Esophagus squamous epithelium (tissue), 5 donors: ENCODE results near the gene TRIM41. TPM values are rescaled to one million over a fixed set of nuclear protein-coding genes. Genes with fewer than 3 reads are reported as not detected.

Source experiments
- DNase-seq: peaks from one replicate; lab custom pipeline; 2025; lab: John Stamatoyannopoulos, UW
- H3K27ac ChIP-seq, 4 donors: fragments of 200-600 bp; sonication (generic); one replicate each; pipeline ENCODE4 v1.5.1; 2016 to 2019; ENCODE audit warnings: mild to moderate bottlenecking in 1 of 4
- H3K27me3 ChIP-seq, 4 donors: fragments of 200-600 bp; sonication (generic); 1 replicate in 3 of 4; 2 replicates in 1 of 4; pipeline versions ENCODE4 v1.5.1 to v1.6.0; 2017 to 2021; ENCODE audit warnings: antibody characterized with exemption in 1 of 4
- H3K36me3 ChIP-seq, 3 donors: fragments of 200-600 bp; sonication (generic); one replicate each; pipeline ENCODE4 v1.5.1; 2016 to 2019
- H3K4me1 ChIP-seq, 3 donors: fragments of 200-600 bp; sonication (generic); one replicate each; pipeline ENCODE4 v1.5.1; 2017 to 2019
- H3K4me3 ChIP-seq, 4 donors: fragments of 200-600 bp; sonication (generic); 1 replicate in 3 of 4; 2 replicates in 1 of 4; pipeline ENCODE4 v1.5.1; 2016 to 2019; ENCODE audit warnings: mild to moderate bottlenecking in 2 of 4, moderate library complexity in 1 of 4
- H3K9me3 ChIP-seq, 3 donors: fragments of 200-600 bp; sonication (generic); one replicate each; pipeline ENCODE4 v1.5.1; 2016 to 2019
- POLR2A ChIP-seq, 4 donors: fragments of 450-650 bp; IDR thresholded peaks; one replicate each; pipeline ENCODE4 v1.6.1; 2017; ENCODE audit warnings: antibody characterized with exemption in 4 of 4, mild to moderate bottlenecking in 4 of 4, moderate library complexity in 3 of 4
- WGBS, 2 donors: methylation state at CpG; one replicate each; pipeline ENCODE4 v1.1.5; 2018; 5-methylcytosine and 5-hydroxymethylcytosine counted together
- intact Hi-C: fragments of 100-400 bp; cut with DNase I; formaldehyde crosslinking; loops from one replicate; pipeline ENCODE4 v1.15.0; 2022
- total RNA-seq, 4 donors: library from RNA; depleted of rRNA; stranded (reverse); fragments of >200 nt; gene quantifications; one replicate each; pipeline ENCODE4 v1.1.0, GENCODE V29; 2016
- TF ChIP-seq, protein P1 (sequence below), 6 experiments: fragments of 450-650 bp in 4 of 6; fragments of 200-600 bp in 2 of 6; sonication (generic) in 2 of 6; IDR thresholded peaks; one replicate each; pipeline ENCODE4 v1.5.1; 2016 to 2019; ENCODE audit warnings: antibody characterized with exemption in 6 of 6, mild to moderate bottlenecking in 4 of 6, moderate library complexity in 4 of 6
- donor health status: DM: yes; HTN: yes; CAD: no.

Gene TRIM41
- total RNA-seq, 4 donors from 2014 or later: 12.0 to 22.1 (median 13.8) TPM

DNA sequence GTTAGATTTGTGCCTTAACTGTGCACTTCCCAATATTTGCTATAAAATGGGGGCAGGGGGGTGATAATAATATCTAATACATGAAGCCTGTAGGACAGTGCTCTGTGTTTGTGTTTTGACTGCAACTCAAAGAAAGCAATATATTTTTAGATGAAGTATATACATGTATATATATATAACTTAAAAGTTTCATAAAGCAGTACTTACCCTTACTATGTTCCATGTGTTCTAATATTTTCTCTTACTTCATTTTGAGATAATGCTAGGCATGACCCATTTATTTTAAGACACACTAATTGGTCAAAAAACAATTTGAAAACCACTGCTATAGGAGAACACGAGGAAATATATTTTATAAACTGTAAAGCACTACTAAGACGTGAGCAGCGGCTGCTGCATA is 35.5 kb downstream of the TRIM41 start:
- TF ChIP-seq POLR2A (IDR thresholded peaks at IDR 0.05): no peak
- TF ChIP-seq, protein P1, sequence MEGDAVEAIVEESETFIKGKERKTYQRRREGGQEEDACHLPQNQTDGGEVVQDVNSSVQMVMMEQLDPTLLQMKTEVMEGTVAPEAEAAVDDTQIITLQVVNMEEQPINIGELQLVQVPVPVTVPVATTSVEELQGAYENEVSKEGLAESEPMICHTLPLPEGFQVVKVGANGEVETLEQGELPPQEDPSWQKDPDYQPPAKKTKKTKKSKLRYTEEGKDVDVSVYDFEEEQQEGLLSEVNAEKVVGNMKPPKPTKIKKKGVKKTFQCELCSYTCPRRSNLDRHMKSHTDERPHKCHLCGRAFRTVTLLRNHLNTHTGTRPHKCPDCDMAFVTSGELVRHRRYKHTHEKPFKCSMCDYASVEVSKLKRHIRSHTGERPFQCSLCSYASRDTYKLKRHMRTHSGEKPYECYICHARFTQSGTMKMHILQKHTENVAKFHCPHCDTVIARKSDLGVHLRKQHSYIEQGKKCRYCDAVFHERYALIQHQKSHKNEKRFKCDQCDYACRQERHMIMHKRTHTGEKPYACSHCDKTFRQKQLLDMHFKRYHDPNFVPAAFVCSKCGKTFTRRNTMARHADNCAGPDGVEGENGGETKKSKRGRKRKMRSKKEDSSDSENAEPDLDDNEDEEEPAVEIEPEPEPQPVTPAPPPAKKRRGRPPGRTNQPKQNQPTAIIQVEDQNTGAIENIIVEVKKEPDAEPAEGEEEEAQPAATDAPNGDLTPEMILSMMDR (IDR thresholded peaks at IDR 0.05): no peak

DNA sequence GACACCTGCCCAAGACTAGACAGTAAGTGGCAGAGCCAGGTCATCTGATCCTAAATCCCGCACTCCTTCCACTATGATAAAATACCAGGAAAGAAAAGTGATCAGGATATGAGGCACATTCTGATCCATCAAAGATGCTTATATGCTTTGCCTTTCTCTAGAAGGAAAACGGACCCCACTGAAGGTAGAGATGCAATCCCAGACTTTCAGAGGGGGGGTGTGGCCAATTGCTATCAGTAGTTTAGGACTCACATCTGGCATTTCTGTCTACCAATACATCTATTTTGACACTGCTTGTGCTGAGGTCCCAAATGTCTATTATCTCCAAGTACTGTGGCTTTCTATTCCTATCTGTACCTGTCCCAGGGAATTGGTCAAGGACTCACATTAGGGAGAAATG is 36.2 kb downstream of the TRIM41 start:
- H3K4me3 ChIP-seq: peak overlapping the region; percentile 81 to 97 (median 90)
- TF ChIP-seq, protein P1 (IDR thresholded peaks at IDR 0.05): no peak
- TF ChIP-seq POLR2A (IDR thresholded peaks at IDR 0.05): no peak
- H3K27me3 ChIP-seq: no peaks in the 10 kb centered on the region
- no peak for DNase-seq
- H3K36me3 ChIP-seq: peaks cover 0 to 44% (median 0%) of the 10 kb centered on the region in 3 donors
- H3K4me1 ChIP-seq: peaks cover 14 to 74% (median 35%) of the 10 kb centered on the region in 3 donors
- H3K9me3 ChIP-seq: no peaks in the 10 kb centered on the region
- H3K27ac ChIP-seq: peak overlapping the region in 3 of 4 donors; percentile 97 to 100 (median 99)
- 26 to 28% methylated on average over 2 of the region's 2 CpGs for WGBS, 2 donors
- intact Hi-C loops: no loop called here

More for the DNA sequence above, 35.5 kb downstream of the TRIM41 start:
- Histone ChIP-seq H3K9me3 (no peaks in the 10 kb centered on the region), H3K27me3 (no peaks in the 10 kb centered on the region), H3K36me3 (peaks cover 0 to 44% (median 0%) of the 10 kb centered on the region in 3 donors), H3K4me3 (peak overlapping the region in 3 of 4 donors; percentile 81 to 97 (median 84)), H3K27ac (no peak overlapping the region), H3K4me1 (peaks cover 14 to 81% (median 38%) of the 10 kb centered on the region in 3 donors)
- 62 to 70% methylated on average over 3 of the region's 3 CpGs for WGBS, 2 donors
- intact Hi-C loops: no loop called here
- DNase-seq: no peak

- Histone ChIP-seq H3K4me1 (peaks cover 14 to 65% (median 35%) of the 10 kb centered on the region in 3 donors), H3K36me3 (peaks cover 0 to 40% (median 0%) of the 10 kb centered on the region in 3 donors), H3K9me3 (no peaks in the 10 kb centered on the region), H3K4me3 (peak overlapping the region; percentile 81 to 97 (median 90)), H3K27me3 (no peaks in the 10 kb centered on the region), H3K27ac (peak overlapping the region; percentile 97 to 100 (median 99))
- intact Hi-C loops: loop anchor here (10.0 kb wide), 1 partner anchor 75 kb away; no protein-coding TSS in a partner anchor
- WGBS, 2 donors: 1 to 2% methylated on average over 26 of the region's 26 CpGs
- DNase-seq: no peak
- TF ChIP-seq, protein P1 (IDR thresholded peaks at IDR 0.05): no peak
- no peak for TF ChIP-seq POLR2A (IDR thresholded peaks at IDR 0.05)
Observed at GRCh38 chr5:181259974-181260719, 37.1 kb downstream of the TRIM41 start.

GRCh38 chr5:181260720-181261319 is 37.7 kb downstream of the TRIM41 start, which contains the start of gene TRIM52:
TRIM52 (minus strand) TSS chr5:181261143; CDS start chr5:181260813, 330 bp downstream.
- intact Hi-C loops: loop anchor here (10.0 kb wide), 1 partner anchor 76 kb away; no protein-coding TSS in a partner anchor
- peaks cover 14 to 58% (median 35%) of the 10 kb centered on the region in 3 donors for H3K4me1 ChIP-seq
- peaks cover 0 to 33% (median 0%) of the 10 kb centered on the region in 3 donors for H3K36me3 ChIP-seq
- H3K9me3 ChIP-seq: no peaks in the 10 kb centered on the region
- peak in 3 of 4 donors; percentile 73 to 87 (median 84) for TF ChIP-seq POLR2A (IDR thresholded peaks at IDR 0.05)
- TF ChIP-seq, protein P1 (IDR thresholded peaks at IDR 0.05): peak in 2 of 6 experiments; percentile 2 to 4
- 0% methylated on average over 9 to 16 of the region's 43 CpGs for WGBS, 2 donors
- H3K4me3 ChIP-seq: peak within 1 kb of the TSS; percentile 81 to 97 (median 90)
- DNase-seq: no peak
- peak within 1 kb of the TSS; percentile 97 to 100 (median 99) for H3K27ac ChIP-seq
- H3K27me3 ChIP-seq: no peaks in the 10 kb centered on the region
